ENCODE data around the gene GRID1.

Gene GRID1

DNA sequence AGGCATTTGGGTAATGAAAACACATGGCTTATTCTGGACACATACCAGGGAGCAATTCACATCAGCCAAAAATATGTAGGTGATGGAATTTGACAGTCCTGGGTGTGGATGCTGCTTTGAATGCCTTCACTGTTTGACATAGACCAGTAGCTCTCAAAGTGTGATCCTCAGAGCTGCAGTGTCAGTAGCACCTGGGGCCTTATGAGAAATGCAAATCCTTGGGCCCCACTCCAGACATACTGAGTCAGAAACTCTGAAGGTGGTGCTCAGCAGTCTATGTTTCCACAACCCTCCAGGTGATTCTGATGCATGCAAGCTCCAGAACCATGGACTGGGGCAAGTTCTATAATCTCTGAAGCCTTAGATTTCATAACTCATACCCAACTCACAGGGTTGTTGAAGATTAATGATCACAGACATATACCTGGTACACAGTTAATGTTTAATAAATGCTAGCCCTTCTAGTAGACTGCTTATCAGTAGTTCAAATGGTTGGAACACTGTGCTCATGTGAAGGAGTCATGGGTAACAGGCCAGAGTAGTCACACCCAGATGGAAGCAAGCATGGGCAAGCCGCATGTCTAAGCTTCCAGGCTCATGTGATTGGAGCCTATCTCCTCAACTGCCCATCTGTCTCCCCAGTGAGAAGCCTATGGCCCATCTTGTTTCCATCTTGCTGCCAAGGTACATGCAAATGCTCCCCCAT, 715.7 kb downstream of the GRID1 start:
- DNase-seq (ENCODE audit: low spot score): no peak

DNA sequence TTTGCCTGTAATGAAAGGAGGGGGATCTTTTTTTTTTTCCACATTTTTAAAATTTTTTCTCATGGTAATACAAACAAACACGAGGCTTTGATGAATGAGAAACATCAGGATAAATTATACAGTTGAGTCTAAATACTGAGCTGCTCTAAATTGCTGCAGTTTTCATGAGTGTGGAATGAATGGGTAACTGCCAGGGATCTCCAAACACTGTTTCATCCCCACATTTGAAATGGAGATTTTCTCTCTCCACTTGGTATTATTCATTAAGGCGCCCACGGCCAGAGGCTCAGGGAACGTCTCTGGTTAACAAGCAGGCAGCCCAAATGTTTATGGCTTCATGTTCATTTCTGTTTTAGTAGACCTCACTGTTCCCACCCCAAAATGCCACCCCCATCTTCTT, 717.1 kb downstream of the GRID1 start:
- no peak for DNase-seq (ENCODE audit: low spot score)

DNA sequence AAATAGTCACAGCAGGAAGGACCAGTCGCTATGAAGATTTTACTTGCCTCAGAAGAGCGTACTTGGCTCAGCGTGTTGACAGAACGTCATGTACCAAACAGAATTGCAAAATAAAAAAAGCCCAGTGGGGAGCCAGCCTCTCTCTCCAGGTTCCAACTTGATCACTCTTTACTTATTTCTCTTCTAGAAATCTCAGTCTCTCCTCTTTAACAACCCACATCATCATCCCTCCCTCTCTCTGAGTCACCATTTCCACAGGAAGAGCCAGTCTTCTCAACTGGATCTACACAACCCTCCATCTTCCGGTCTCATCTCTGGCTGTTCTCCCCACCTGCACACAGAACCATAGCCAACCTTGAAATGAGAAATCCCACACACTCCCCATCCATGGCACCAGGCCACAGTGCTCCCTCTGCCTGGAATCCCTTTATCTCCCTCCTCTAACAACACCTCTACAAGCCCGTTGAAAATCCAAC, 718.3 kb downstream of the GRID1 start:
- DNase-seq (ENCODE audit: low spot score): no peak

DNA sequence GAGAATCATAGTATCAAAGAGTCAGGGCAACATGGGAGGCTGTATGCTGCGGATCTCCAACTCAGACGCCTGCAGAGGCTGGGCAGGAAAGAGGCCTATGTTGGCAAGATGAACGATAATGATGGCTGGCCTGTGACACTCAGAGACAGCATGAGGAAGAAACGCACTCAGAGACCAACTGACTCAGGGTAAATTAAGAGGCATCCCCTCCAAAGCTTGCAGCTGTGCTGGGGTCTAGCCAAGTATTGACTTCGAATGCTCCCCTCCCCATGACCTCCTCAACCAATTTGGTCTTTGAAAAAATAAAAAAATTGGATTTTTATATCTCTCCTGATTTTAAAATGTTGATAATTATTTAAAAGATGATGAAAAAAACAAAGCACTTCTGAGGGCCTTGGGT, 718.9 kb downstream of the GRID1 start:
- no peak for DNase-seq (ENCODE audit: low spot score)

DNA sequence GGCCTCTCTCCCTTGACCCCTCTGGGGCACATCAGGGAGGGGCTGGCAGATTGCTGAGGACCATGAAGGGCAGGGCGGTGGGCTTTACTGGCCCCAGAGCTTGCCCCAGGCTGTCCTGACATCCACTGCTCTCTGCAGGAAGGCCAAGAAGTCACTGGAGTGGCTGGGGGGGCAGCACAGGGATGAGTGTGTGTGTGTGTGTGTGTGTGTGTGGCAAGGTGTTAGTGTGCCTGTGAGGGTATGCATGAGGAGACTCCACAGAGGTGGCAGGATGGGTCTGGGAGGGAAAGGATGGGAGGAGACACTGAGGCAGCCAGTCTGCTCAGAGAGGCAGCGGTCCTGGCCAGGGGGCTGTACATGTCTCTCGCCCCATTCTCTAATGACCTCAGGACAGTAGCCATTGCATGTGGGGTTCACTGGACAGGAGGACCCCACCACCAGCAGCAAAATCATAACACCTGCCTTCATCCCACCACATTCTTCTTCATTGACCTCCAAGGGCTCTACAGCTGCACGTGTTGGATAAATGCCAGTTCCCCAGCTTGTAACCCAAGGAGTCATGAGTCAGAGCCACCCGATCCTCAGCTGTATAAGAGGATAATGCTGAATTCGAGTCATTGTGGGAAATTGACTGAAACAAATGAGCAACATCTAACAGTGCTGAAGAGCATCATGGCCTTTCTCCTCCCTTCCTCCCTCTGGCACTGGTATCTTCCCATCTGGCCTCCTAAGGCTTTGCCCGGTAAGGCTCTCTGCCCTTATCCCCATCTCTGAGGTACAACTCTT, 720.5 kb downstream of the GRID1 start:
- no peak for DNase-seq (ENCODE audit: low spot score)

DNA sequence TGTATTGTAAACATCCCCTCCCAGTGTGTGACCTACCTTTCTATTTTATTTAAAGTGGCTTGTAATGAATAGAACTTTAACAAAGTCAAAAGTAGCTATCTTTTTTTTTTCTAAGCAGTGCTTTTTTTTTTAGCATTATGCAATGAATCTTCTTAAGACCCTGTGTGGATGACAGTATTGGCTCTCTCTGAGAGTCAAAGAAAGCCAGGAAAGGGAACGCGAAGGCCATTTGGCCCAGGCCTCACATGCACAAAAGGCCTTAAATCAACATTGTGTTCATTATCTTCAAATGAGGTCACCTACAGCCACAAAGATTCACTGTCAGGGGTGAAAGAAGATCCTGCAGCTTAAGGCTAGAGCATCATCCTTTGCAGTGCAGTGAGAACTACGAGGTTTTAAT, 721.5 kb downstream of the GRID1 start:
- DNase-seq (ENCODE audit: low spot score): no peak

DNA sequence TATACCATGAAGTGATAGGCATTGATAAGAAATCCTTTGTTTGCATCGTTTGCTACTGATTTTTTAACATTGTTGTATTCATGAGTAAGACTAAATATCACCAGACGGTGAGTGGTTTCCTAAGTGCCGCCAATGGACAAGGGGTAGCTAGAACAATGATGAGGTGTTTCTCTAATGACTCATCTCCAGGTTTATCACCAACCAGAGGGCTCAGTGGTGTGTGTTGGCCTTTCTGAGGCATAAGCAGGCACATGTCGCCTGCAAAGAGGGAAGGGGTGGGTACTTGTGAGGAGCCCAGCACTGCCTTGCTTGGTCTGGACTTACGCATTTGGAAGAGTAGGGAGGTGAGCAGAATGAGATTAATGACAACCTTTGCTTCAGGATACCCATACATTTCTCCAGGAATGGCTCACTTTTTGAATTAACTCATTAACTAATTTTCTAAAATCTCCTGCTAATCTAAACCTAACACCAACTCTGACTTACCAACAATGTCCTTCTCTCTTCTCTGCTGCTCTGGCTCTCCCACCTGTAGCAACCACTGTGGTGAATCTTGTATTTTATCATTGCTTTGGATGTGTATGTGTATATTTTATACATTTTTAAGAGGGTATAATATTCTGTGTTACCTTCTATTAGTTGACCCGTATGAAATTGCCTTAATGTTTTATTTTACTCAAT, 722.6 kb downstream of the GRID1 start:
- no peak for DNase-seq (ENCODE audit: low spot score)

DNA sequence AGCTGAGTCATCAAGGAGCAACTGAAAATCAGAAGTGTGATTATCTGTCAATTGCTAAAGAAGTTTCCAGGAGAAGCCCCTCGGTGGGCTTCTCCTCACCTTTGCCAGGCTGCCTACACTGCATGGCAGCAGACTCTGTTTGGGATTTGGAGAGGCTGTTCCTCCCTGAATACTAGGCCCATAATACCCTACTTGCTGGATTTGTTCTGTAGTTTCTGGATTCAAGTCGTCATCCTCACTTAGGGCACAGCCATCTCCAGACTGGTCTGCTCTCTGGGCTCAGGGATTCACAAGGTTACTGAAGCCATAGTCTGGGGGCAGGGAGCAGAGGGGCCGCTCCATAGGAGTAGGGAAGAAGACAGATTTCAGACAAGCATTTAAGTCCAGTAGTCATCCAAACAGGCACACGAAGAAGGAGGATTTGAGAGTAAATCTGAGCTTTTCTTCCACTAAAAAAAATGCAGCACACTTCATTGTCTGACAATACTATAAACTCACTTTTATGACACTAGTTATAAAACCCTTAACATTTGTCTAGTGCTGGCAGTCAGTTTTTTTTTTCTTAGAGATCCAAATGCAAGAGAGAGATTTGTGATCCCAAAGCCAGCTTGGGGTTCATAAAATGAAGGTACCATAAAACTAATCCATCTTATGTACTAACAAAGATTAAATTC, 723.3 kb downstream of the GRID1 start:
- DNase-seq (ENCODE audit: low spot score): no peak

DNA sequence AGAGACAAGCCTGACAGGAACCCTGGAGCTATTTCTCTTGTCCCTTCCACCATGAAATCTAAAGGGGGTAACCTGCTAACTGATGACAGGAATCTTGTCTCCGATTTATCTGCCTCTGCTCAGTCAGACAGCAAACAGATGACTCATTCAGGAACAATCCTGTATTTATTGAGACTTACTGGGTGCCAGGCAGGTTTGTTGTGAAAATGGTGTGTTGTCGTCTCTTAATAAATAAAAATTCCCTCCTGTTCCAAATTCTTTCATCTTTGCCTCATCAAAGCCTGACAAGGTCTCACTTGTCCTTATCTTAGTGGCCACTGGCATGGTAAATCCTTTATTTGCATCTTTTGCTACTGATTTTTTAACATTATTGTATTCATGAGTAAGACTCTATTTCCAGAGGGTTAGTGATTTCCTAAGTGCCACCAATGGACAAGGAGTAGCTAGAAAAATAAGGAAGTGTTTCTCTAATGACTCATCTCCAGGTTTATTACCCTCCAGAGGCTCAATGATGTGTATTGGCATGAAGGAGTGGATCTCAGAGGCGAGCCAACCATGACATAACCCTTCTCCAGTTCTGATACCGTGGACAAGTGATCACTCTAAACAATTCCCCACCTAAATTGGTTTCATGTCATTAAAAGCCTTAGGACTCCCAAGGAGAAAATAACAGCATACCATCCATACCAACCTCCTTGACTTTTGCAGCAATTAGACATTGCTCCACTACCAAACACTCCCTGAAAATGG, 724.0 kb downstream of the GRID1 start:
- DNase-seq (ENCODE audit: low spot score): no peak

DNA sequence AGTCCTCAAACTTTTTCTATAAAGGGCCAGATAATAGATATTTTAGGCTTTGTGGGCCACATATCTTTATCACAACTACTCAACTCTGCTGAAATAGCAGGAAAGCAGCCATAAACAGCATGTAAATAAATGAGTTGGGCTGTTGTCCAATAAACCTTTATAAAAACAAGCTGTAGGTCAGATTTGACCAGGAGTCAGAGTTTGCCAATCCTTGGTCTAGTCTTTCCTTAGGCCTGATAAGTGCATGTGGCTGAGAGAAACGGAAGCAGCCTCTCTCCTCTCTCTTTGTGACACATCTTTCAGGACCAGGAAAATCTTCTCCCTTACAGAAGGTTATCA, 724.5 kb downstream of the GRID1 start:
- DNase-seq (ENCODE audit: low spot score): no peak

DNA sequence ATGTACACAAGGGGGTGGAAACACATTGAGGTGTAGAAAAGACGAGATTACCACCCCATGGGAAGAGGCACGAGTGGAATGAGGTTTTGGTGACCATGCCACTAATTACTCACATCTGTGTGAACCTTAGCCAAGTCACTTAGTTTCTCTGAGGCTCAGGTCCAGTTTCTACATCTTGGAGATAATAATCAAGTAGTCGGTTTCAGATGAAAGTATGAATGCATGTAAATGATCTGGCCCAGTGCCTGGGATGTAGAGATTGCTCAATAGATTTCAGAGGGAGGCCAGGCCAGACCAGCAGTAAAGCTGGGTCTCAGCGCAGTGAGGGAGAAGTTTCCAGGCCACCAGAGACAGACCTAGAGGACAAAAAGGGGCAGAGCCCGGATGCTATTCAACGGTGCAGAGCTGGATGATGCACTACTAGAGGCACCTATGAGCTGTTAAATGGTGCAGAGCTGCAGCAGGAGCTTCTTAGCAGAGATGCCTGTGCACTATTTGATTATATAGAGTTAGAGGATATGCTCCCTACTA, 725.1 kb downstream of the GRID1 start:
- no peak for DNase-seq (ENCODE audit: low spot score)

DNA sequence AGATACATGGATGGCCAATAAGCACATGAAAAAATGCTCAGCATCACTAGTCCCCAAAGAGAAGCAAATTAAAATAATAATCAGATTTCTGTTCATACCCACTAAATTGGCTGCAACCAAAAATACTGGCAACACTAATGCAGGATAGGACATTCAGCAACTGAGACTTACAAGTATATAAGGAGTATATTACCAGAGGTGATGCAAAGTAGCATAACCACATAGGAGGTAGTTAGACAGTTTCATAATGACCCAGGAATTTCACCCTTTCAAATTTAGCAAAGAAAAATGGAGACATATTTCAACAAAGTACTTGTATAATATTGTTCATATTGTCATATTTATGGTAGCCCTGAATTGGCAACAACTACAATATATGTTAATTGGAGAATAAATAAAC, 727.8 kb downstream of the GRID1 start:
- no peak for DNase-seq (ENCODE audit: low spot score)

DNA sequence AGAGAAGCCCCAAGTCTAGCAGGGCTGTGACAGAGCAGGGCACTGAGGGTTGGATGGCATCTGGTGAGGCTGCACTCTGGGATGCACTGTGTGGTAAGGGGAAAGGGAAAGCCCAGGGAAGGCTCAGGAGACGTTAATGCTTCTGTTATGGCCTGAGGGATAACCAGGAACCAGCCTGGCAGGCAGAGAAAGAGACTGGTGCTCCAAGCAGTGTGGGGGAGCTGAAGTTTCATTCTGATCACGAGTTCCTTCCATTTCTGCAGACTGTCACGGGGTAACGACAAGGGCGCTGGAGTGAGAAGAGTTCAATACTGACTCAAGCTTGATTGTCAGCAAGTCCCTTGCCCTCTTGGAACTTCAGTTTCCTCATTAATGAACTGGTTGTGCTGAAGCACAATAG, 730.9 kb downstream of the GRID1 start:
- DNase-seq (ENCODE audit: low spot score): no peak

DNA sequence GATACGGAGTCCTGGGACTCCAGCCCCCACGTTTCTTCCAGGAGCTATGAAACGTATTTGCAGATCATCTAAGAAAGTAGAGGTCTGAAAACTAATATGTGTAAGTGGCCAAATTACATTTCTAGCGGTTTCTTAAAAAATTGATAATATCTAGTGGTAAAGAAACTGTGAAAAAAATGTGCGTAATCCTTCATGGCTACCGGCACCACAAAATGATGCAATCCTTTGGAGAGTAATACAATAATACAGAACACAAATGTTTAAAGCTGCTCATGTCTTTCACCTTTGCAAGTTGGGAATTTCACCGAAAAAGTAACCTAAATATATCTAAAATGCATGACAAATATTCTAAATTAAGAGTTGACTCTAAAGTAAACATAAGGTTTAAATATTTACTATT, 742.1 kb downstream of the GRID1 start:
- no peak for DNase-seq (ENCODE audit: low spot score)

DNA sequence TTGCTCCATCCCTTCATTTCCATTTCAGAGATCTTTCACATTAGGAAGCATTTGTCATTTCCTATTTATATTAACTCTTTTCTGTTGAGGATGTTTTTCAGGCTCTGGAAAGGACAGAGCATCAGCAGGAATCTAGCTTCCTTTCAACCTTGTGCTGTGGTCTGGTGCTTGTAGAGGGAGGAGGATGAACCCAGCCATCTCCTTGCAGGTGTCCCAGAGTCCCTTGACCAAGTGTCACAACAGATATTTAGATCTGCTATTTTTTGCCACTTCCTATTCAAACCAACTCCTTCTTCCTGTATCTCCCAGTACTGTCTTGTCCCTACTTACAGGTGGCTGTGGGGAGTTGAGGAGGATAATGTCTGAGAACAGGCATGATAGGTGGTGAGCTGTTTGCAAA, 742.8 kb downstream of the GRID1 start:
- no peak for DNase-seq (ENCODE audit: low spot score)

DNA sequence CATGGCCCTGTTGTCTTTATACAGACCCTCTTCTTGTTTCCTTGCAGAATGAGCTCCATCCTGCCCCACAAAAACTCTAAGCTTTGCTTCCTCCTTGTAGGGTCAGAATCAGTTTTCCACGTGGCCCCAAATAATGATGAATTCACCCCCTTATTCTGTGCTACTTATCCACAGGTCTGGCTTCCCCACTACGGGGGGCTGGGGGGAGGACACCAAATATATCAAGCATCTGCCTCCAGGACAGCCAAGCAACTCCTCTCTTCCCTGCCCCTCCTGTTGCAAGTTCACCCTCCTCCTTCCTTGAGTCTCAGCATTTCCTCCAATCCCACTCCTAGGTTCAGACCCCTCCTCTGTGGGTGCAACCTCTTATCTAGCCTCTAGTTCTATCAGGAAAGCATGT, 743.3 kb downstream of the GRID1 start:
- no peak for DNase-seq (ENCODE audit: low spot score)

DNA sequence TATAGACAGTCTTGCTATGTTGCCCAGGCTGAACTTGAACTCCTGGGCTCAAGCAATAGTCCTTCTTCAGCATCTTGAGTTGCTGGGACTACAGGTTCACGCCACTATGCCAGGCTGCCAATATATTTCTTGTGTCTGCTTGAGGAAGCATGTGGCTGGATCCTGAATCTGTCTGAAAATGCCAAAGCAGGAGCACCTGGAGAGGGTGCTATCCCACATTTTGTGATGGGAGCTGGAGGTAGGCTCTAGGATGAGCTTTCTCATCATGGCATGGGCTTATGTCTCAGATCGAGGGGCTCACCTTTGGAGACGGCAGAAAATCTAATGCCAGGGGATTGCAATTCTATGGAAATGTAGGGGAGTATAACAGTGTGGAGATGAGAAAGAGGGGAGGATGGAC, 744.2 kb downstream of the GRID1 start:
- no peak for DNase-seq (ENCODE audit: low spot score)

DNA sequence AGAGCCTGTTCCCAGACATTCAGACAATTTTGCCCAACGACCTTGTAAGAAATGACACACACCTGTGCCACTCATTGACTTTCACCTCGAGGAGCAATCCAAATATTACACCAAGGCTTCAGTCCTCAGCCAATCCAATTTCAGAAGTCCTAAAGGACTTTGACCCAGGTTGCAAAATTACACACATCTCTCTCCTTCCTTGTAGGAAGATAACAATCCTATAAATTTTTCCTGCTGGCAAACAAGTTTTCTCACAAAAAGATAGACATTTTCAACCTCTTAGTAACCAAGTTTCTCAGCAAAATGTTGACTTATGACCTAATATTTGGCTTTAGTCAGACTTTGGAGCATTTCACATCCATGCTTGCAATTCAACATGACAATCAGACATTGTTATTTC, 745.0 kb downstream of the GRID1 start:
- no peak for DNase-seq (ENCODE audit: low spot score)

DNA sequence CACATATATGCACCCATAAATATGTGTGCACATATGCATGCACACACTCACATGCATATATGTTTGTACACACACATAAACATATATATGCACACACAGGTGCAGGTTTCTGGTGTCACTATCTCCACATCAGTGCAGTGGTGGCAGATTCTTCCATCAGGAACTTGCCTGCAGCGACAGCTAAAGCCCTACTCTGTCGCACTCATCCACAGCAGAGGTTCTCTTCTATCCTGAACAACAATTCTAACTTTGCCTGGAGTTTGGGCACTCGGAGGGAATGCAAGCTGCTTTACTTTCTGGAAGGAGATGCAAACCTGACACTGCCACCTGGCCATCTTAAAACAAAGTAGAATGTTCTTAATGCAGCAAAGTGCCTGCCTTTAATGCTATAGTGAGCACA, 745.8 kb downstream of the GRID1 start:
- no peak for DNase-seq (ENCODE audit: low spot score)

DNA sequence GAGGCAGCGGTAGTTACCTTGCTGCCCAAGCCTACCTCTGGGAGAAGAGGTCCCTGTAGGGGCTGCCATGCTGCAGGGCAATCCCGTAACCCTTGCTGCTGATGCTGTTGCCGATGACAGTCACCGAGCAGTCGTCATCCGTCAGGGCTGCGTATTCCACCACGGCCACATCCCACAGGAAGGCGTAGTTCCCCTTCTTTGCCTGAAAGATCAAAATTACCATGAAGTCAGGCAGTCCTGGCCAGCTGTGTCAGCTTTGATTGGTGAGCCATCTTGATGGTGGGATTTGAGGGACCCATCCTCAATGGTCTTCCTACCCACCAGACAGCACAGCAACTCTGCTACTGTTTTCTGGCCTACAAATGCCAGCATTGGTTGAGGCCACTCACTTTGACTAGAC, 746.8 kb downstream of the GRID1 start:
- no peak for DNase-seq (ENCODE audit: low spot score)

DNA sequence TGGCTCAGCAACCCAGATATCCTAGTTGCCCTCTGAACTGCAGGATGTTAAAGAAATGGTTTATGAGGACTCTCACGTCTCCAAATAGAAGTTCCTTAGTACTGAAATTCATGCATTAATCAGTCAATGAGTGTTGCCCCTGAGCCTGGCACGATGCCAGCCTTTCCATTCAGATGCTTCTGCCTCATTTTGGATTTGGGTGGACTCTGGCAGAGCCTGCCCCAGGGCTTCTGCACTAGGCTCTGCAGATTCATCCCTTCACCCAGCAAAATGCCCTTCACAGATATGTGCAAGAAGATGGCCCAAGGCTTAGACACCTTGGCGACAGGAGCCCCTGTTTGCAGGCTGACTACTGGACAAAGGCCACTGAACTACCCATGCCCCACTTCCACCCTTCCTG, 747.8 kb downstream of the GRID1 start:
- no peak for DNase-seq (ENCODE audit: low spot score)

Data from AG08396 (cell line).